ENCODE results near the gene TEX55. TPM values are rescaled to one million over a fixed set of nuclear protein-coding genes. Genes with fewer than 3 reads are reported as not detected.

The TEX55 gene
- total and polyA plus RNA-seq, 2 of the 4 experiments (the other 2 are of a cell fraction), result not detected

DNA sequence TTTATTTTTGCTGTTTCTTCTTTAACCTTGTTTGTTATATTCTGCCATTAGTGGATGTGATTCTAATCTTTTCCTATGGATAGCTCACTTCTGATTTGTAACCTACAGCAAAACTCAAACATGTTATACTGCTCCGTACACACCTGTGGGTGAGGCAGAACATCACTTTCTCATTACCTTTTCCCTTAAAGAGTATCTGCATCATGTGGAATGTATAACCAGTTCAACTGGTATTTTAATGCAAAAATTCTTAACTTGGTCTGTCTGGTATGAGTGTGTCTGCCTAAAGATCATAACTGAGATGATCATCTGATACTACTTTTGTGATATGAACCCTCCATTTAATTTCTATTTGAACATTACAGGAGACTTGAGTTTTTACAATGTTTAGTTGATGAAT lies 14.4 kb downstream of the TEX55 start:
- TF ChIP-seq CEBPB (IDR thresholded peaks at IDR 0.05; ENCODE audit: low read depth, low read length) (no peak), RFX5 (IDR thresholded peaks at IDR 0.05; ENCODE audit: low read depth, low read length) (no peak), SMC3 (IDR thresholded peaks at IDR 0.05; ENCODE audit: low read depth, low read length) (no peak), BHLHE40 (IDR thresholded peaks at IDR 0.05; ENCODE audit: low read depth, low read length) (no peak), RCOR1 (IDR thresholded peaks at IDR 0.05; ENCODE audit: insufficient replicate concordance, low read length) (no peak), RAD21 (IDR thresholded peaks at IDR 0.05; ENCODE audit: low read length) (no peak), MAFK (IDR thresholded peaks at IDR 0.05; ENCODE audit: low read depth, low read length) (no peak), FOS (IDR thresholded peaks at IDR 0.05; ENCODE audit: low read depth, low read length) (no peak), CTCF (conservative IDR thresholded peaks at IDR 0.05; ENCODE audit: low read depth, low read length) (no peak), POLR2A (IDR thresholded peaks at IDR 0.05; ENCODE audit: low read depth, low read length) (no peak), MAZ (IDR thresholded peaks at IDR 0.05; ENCODE audit: borderline replicate concordance, low read depth, low read length) (no peak), ELK1 (IDR thresholded peaks at IDR 0.05; ENCODE audit: borderline replicate concordance, low read depth, low read length) (no peak), CHD1 (IDR thresholded peaks at IDR 0.05; ENCODE audit: low read depth, low read length) (no peak), MXI1 (IDR thresholded peaks at IDR 0.05; ENCODE audit: borderline replicate concordance, low read depth, low read length) (no peak), NFE2L2 (IDR thresholded peaks at IDR 0.05; ENCODE audit: low read depth, low read length) (no peak)
- TF ChIP-seq, protein P1, sequence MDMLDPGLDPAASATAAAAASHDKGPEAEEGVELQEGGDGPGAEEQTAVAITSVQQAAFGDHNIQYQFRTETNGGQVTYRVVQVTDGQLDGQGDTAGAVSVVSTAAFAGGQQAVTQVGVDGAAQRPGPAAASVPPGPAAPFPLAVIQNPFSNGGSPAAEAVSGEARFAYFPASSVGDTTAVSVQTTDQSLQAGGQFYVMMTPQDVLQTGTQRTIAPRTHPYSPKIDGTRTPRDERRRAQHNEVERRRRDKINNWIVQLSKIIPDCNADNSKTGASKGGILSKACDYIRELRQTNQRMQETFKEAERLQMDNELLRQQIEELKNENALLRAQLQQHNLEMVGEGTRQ (IDR thresholded peaks at IDR 0.05; ENCODE audit: low read depth, low read length), result no peak
- Histone ChIP-seq H3K36me3 (ENCODE audit: control insufficient read depth, insufficient read depth, low read length) (no peaks in the 10 kb centered on the region), H3K79me1 (ENCODE audit: low read depth in 1 of 2, low read length in 2 of 2) (no peaks in the 10 kb centered on the region), H2AFZ (replicated peaks; ENCODE audit: low read length, poor library complexity) (no peak overlapping the region), H3K4me2 (ENCODE audit: low read depth, low read length) (no peak overlapping the region), H2BK5ac (ENCODE audit: low read depth, low read length, poor library complexity, severe bottlenecking) (no peak overlapping the region), H3K4me3 (ENCODE audit: insufficient read depth, low read depth, low read length) (no peak overlapping the region), H3K4ac (ENCODE audit: low read depth, low read length) (no peak overlapping the region), H3K9ac (ENCODE audit: low read depth, low read length) (no peak overlapping the region), H3K9me1 (ENCODE audit: insufficient read depth, low read length) (no peaks in the 10 kb centered on the region), H4K5ac (ENCODE audit: low read depth, low read length) (no peak overlapping the region), H2BK15ac (ENCODE audit: low read depth, low read length) (no peak overlapping the region), H4K91ac (ENCODE audit: insufficient read depth, low read depth, low read length) (no peak overlapping the region), H3K4me1 (ENCODE audit: control insufficient read depth, insufficient read depth, low read length) (peaks cover 6% of the 10 kb centered on the region), H3K23ac (ENCODE audit: low read depth, low read length) (no peak overlapping the region), H3K14ac (replicated peaks; ENCODE audit: low read depth, low read length) (no peak overlapping the region), H3K27ac (ENCODE audit: insufficient read depth, low read length) (no peak overlapping the region), H3K27me3 (ENCODE audit: control insufficient read depth, insufficient read depth, low read length) (no peaks in the 10 kb centered on the region), H2AK5ac (ENCODE audit: low read depth, low read length) (no peak overlapping the region), H4K8ac (ENCODE audit: low read depth in 2 of 2, low read length in 2 of 2) (no peak overlapping the region), H3K18ac (ENCODE audit: low read depth, low read length) (no peak overlapping the region), H2BK120ac (ENCODE audit: low read depth, low read length) (no peak overlapping the region), H2BK20ac (ENCODE audit: low read depth, low read length) (no peak overlapping the region), H2AK9ac (replicated peaks; ENCODE audit: low read depth, low read length, poor library complexity) (no peak overlapping the region), H3K9me3 (ENCODE audit: control insufficient read depth, insufficient read depth, low read length) (peaks cover 4% of the 10 kb centered on the region), H4K20me1 (ENCODE audit: insufficient read depth, low read length) (no peaks in the 10 kb centered on the region), H3K56ac (ENCODE audit: extremely low read depth, insufficient read depth, low read length) (no peak overlapping the region)
- no peak for ATAC-seq (ENCODE audit: low read depth)
- ChIA-PET CTCF (no interaction called here), POLR2A (ENCODE audit: unreplicated experiment) (no interaction called here)
- intact Hi-C loops (cut with micrococcal nuclease) (no loop called here), dilution Hi-C loops (cut with HindIII; ENCODE audit: low sequenced_read_pairs, unreplicated experiment) (no loop called here), in situ Hi-C loops (cut with MboI; ENCODE audit: low sequenced_read_pairs) (no loop called here)
- no peak for DNase-seq
- no CpG with 5 or more reads among the region's 1 CpG for WGBS, 2 experiments (ENCODE audit: extremely low coverage in 2 of 2, insufficient read length in 1 of 2)
- no TSS peak for BruUV-seq (replicated peaks)

Data from IMR-90 (cell line).